Measurements from ENCODE around the gene MAST3.

The MAST3 gene

DNA sequence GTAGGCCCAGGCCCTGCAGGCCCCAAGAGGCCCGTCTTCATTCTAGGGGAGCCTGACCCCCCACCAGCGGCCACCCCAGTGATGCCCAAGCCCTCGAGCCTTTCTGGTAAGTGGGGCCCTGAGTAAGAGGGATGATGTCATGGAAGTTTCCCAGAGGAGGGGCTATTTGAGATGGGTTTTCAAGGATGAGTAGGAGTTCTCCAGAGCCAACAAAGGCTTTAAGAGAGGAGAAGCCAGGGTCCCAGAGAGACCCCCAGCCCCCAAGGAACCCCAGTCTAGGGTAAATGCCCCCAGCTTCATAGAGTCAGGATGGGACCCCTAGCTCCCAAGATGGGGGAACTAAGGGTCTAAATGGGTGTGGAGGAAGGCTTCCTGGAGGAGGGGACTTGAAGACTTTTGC, 46.3 kb downstream of the MAST3 start:
- no peak for DNase-seq (ENCODE audit: low read depth)
- no peak overlapping the region for H3K4me3 ChIP-seq (ENCODE audit: low read depth, low read length)
- TF ChIP-seq MYC (IDR thresholded peaks at IDR 0.05; ENCODE audit: low read depth, low read length) (no peak), CTCF (IDR thresholded peaks at IDR 0.05; ENCODE audit: low read depth, low read length) (no peak), POLR2A (IDR thresholded peaks at IDR 0.05; ENCODE audit: extremely low read depth, insufficient read length) (no peak), MAX (IDR thresholded peaks at IDR 0.05; ENCODE audit: low read depth, low read length) (no peak)

GRCh38 chr19:18144361-18144760, 46.8 kb downstream of the MAST3 start:
- DNase-seq (ENCODE audit: low read depth), result no peak
- TF ChIP-seq CTCF (IDR thresholded peaks at IDR 0.05; ENCODE audit: low read depth, low read length) (no peak), MAX (IDR thresholded peaks at IDR 0.05; ENCODE audit: low read depth, low read length) (no peak), POLR2A (IDR thresholded peaks at IDR 0.05; ENCODE audit: extremely low read depth, insufficient read length) (no peak), MYC (IDR thresholded peaks at IDR 0.05; ENCODE audit: low read depth, low read length) (no peak)
- no peak overlapping the region for H3K4me3 ChIP-seq (ENCODE audit: low read depth, low read length)

DNA sequence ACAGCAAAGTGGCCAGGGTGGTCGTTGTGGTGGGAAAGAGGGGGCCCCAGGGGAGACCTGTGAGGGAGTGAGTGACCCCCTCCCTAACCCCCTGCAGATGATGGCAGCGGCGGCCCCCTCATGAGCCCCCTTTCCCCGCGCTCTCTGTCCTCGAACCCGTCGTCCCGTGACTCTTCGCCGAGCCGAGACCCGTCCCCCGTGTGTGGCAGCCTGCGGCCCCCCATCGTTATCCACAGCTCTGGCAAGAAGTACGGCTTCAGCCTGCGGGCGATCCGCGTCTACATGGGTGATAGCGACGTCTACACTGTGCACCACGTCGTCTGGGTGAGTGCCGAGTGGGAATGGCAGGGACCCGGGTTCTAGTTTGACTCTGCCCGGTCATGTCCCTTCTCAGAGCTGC, 47.3 kb downstream of the MAST3 start:
- TF ChIP-seq POLR2A (IDR thresholded peaks at IDR 0.05; ENCODE audit: extremely low read depth, insufficient read length) (no peak), MAX (IDR thresholded peaks at IDR 0.05; ENCODE audit: low read depth, low read length) (no peak), CTCF (IDR thresholded peaks at IDR 0.05; ENCODE audit: low read depth, low read length) (no peak), MYC (IDR thresholded peaks at IDR 0.05; ENCODE audit: low read depth, low read length) (no peak)
- no peak overlapping the region for H3K4me3 ChIP-seq (ENCODE audit: low read depth, low read length)
- no peak for DNase-seq (ENCODE audit: low read depth)

- no peak overlapping the region for H3K4me3 ChIP-seq (ENCODE audit: low read depth, low read length)
- DNase-seq (ENCODE audit: low read depth), result no peak
- TF ChIP-seq POLR2A (IDR thresholded peaks at IDR 0.05; ENCODE audit: extremely low read depth, insufficient read length) (no peak), MAX (IDR thresholded peaks at IDR 0.05; ENCODE audit: low read depth, low read length) (no peak), MYC (IDR thresholded peaks at IDR 0.05; ENCODE audit: low read depth, low read length) (no peak), CTCF (IDR thresholded peaks at IDR 0.05; ENCODE audit: low read depth, low read length) (no peak)
Measured at GRCh38 chr19:18145391-18145999, 47.9 kb downstream of the MAST3 start.

- DNase-seq (ENCODE audit: low read depth), result no peak
Measured at GRCh38 chr19:18147396-18147795, 49.8 kb downstream of the MAST3 start.

More at GRCh38 chr19:18147396-18147795, 49.8 kb downstream of the MAST3 start:
- no peak overlapping the region for H3K4me3 ChIP-seq (ENCODE audit: low read depth, low read length)
- TF ChIP-seq MAX (IDR thresholded peaks at IDR 0.05; ENCODE audit: low read depth, low read length) (no peak), MYC (IDR thresholded peaks at IDR 0.05; ENCODE audit: low read depth, low read length) (no peak), POLR2A (IDR thresholded peaks at IDR 0.05; ENCODE audit: extremely low read depth, insufficient read length) (no peak), CTCF (IDR thresholded peaks at IDR 0.05; ENCODE audit: low read depth, low read length) (no peak)

Data from NB4 (cell line).